Measurements from ENCODE around the gene CADM2. TPM values are rescaled to one million over a fixed set of nuclear protein-coding genes. Genes with fewer than 3 reads are reported as not detected.

Gene CADM2
- total RNA-seq, 4 donors from 2014 or later = 1.7 to 34.7 (median 7.9) TPM

DNA sequence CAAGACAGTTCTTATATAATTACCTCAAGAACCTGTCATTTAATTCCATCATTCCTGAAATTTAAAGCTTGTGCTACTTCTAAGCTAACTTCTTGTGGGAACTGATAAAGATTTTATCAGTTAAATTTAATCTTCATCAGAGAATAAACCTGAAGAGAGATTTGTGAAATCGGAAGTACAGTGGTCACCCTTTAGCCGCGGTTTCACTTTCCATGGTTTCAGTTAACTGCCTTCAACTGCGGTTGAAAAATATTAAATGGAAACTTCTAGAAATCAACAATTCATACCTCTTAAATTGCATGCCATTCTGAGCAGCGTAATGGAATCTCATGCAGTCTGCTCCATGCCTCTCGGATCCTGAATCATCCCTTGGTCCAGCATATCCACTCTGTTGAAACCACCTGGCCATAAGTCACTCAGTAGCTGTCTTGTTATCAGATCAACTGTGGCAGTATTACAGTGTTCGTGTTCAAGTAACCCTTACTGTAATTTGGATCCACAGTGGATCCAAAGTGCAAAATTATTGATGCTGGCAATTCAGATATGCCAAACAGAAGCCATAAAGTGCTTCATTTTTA, 626.1 kb downstream of the CADM2 start:
- DNase-seq (ENCODE audit: low spot score) (no peak), ATAC-seq (ENCODE audit: low FRiP score) (no peak)
- TF ChIP-seq, protein P1, sequence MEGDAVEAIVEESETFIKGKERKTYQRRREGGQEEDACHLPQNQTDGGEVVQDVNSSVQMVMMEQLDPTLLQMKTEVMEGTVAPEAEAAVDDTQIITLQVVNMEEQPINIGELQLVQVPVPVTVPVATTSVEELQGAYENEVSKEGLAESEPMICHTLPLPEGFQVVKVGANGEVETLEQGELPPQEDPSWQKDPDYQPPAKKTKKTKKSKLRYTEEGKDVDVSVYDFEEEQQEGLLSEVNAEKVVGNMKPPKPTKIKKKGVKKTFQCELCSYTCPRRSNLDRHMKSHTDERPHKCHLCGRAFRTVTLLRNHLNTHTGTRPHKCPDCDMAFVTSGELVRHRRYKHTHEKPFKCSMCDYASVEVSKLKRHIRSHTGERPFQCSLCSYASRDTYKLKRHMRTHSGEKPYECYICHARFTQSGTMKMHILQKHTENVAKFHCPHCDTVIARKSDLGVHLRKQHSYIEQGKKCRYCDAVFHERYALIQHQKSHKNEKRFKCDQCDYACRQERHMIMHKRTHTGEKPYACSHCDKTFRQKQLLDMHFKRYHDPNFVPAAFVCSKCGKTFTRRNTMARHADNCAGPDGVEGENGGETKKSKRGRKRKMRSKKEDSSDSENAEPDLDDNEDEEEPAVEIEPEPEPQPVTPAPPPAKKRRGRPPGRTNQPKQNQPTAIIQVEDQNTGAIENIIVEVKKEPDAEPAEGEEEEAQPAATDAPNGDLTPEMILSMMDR (IDR thresholded peaks at IDR 0.05) = no peak

DNA sequence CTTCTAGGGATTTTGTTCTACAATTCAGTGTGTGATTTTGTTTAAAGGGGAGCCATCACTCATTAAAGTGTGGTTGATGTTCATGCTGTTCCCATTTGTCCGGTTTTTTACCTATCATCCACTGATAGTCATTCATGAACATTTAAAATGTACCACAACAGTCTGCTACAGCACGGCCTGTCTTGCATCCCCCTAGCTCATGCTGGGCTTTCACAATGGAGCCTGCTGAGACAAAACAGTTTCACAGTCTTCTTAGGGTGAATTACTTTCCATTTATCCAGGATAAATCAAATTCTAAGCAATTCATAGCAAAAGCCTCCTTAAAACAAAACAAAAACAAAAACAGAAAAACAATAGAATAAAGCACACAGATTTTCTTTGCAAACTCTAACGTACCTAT, 627.2 kb downstream of the CADM2 start:
- TF ChIP-seq, protein P1 (IDR thresholded peaks at IDR 0.05) = no peak
- ATAC-seq (ENCODE audit: low FRiP score) (no peak), DNase-seq (ENCODE audit: low spot score) (no peak)

GRCh38 chr3:85589145-85589544, 630.4 kb downstream of the CADM2 start:
- ATAC-seq (ENCODE audit: low FRiP score) (no peak), DNase-seq (ENCODE audit: low spot score) (no peak)
- TF ChIP-seq, protein P1 (IDR thresholded peaks at IDR 0.05) = no peak

- TF ChIP-seq, protein P1 (IDR thresholded peaks at IDR 0.05) = no peak
- DNase-seq (ENCODE audit: low spot score) (no peak), ATAC-seq (ENCODE audit: low FRiP score) (no peak)
Observed at GRCh38 chr3:85591451-85591850, 632.7 kb downstream of the CADM2 start.

- DNase-seq (ENCODE audit: low spot score) (no peak), ATAC-seq (ENCODE audit: low FRiP score) (no peak)
- TF ChIP-seq, protein P1 (IDR thresholded peaks at IDR 0.05) = no peak
Observed at GRCh38 chr3:85592256-85592655, 633.5 kb downstream of the CADM2 start.

- TF ChIP-seq, protein P1 (IDR thresholded peaks at IDR 0.05) = no peak
- DNase-seq (ENCODE audit: low spot score) (no peak), ATAC-seq (ENCODE audit: low FRiP score) (no peak)
Observed at GRCh38 chr3:85594676-85595075, 635.9 kb downstream of the CADM2 start.

DNA sequence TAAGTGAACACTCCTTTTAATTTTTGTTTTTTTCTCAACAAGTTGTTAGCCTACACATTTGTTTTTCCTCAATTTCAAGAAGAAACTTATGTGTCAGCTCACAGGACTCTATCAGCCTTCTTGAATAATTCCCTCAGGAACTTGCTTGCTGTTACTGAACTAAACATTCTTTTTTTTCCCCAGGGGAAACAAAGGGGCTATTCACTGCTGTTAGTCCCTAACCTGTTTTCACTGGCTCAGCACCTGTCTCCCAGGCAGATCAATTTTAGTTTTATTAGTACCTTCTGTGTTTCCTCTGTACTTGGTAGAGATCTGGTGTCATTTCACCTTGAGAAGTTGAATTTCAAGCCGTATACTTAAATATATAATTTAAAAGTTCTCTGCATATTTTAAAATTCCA, 644.6 kb downstream of the CADM2 start:
- ATAC-seq (ENCODE audit: low FRiP score) (no peak), DNase-seq (ENCODE audit: low spot score) (no peak)
- TF ChIP-seq, protein P1 (IDR thresholded peaks at IDR 0.05) = no peak

Measured in omental fat pad (tissue), 4 donors.